HepG2 (cell line): Measurements from ENCODE around the gene AMBRA1. TPM values are rescaled to one million over a fixed set of nuclear protein-coding genes. Genes with fewer than 3 reads are reported as not detected.

ENCODE experiments used
- ATAC-seq: fragments of 200-7000 bp; cut with Tn5 transposase; 3 replicates; pipeline ENCODE4 v1.9.1; 2020; ENCODE audit warnings: mild to moderate bottlenecking, moderate library complexity
- BruUV-seq: library from RNA; stranded (reverse); fragments of 400-500 nt; replicated peaks from 2 replicates; lab custom pipeline; 2021; lab: Mats Ljungman, UMichigan
- CTCF ChIA-PET: fragments of 300-600 bp; formaldehyde crosslinking; extraction: SDS; loops from one replicate; lab custom pipeline; 2021; ENCODE audit warnings: low total read pairs, inconsistent platforms, low intra/inter-chr PET ratio; lab: Yijun Ruan, JAX
- POLR2A ChIA-PET: fragments of 350-600 bp; sonication (Branson Sonifier 250); formaldehyde crosslinking; loops from one replicate; lab custom pipeline; 2020; ENCODE audit warnings: antibody characterized with exemption, inconsistent platforms; lab: Yijun Ruan, JAX
- DNase-seq: peaks from one replicate; pipeline ENCODE4 v3.0.0-alpha.2; 2015; ENCODE audit warnings: low spot score
- FAIRE-seq: peaks from 3 replicates; lab custom pipeline; 2011; peaks lifted over from hg19 to GRCh38; lab: Jason Lieb, UNC
- H2AFZ ChIP-seq: one replicate; pipeline ENCODE4 v1.6.1; 2011; ENCODE audit warnings: low read length, inconsistent platforms
- H3K27ac ChIP-seq: fragments of 300-600 bp; 3 replicates; pipeline ENCODE4 v1.8.0; 2011; ENCODE audit warnings: mixed run types, mild to moderate bottlenecking, mixed read lengths, low read length, inconsistent platforms; ENCODE audit not compliant: insufficient read depth; ENCODE audit errors: extremely low read length
- H3K27me3 ChIP-seq, 2 experiments: fragments of 200-600 bp in 1 of 2; 2 replicates in 1 of 2; 3 replicates in 1 of 2; pipeline versions ENCODE4 v1.6.0 to v1.8.0; 2011; ENCODE audit warnings: low read length in 2 of 2, mild to moderate bottlenecking in 2 of 2, moderate library complexity in 2 of 2, inconsistent platforms in 1 of 2; ENCODE audit not compliant: insufficient read depth in 2 of 2, control insufficient read depth in 1 of 2
- H3K36me3 ChIP-seq, 2 experiments: fragments of 200-600 bp in 1 of 2; replicated peaks in 1 of 2; 2 replicates in 1 of 2; 3 replicates in 1 of 2; pipeline versions ENCODE4 v1.5.1 to v1.8.0; 2011; ENCODE audit warnings: low read length in 2 of 2, inconsistent platforms in 1 of 2; ENCODE audit not compliant: insufficient read depth in 2 of 2, control insufficient read depth in 1 of 2
- H3K4me1 ChIP-seq: 2 replicates; pipeline ENCODE4 v1.5.1; 2012; ENCODE audit warnings: low read length, inconsistent platforms; ENCODE audit not compliant: insufficient read depth
- H3K4me2 ChIP-seq: 2 replicates; pipeline ENCODE4 v1.6.0; 2011; ENCODE audit warnings: low read depth, low read length, inconsistent platforms
- H3K4me3 ChIP-seq, 3 experiments: fragments of 200-600 bp in 1 of 3; sonication (generic), shearing (Covaris generic) in 1 of 3; replicated peaks in 1 of 3; 2 replicates each; pipeline ENCODE4 v1.5.1; 2011 to 2016; ENCODE audit warnings: low read length in 3 of 3, inconsistent platforms in 2 of 3, low read depth in 2 of 3, mild to moderate bottlenecking in 2 of 3, control low read depth in 1 of 3, mixed read lengths in 1 of 3; ENCODE audit not compliant: insufficient read depth in 1 of 3
- H3K79me2 ChIP-seq: one replicate; pipeline ENCODE4 v1.6.1; 2011; ENCODE audit warnings: low read length, inconsistent platforms; ENCODE audit not compliant: insufficient read depth
- H3K9ac ChIP-seq: 2 replicates; pipeline ENCODE4 v1.6.0; 2011; ENCODE audit warnings: mild to moderate bottlenecking, low read depth, low read length, inconsistent platforms; ENCODE audit not compliant: insufficient read depth
- H3K9me3 ChIP-seq: 2 replicates; pipeline ENCODE4 v1.5.1; 2012; ENCODE audit warnings: mild to moderate bottlenecking, low read length
- H4K20me1 ChIP-seq: 2 replicates; pipeline ENCODE4 v1.6.0; 2011; ENCODE audit warnings: inconsistent platforms, mild to moderate bottlenecking, low read length, moderate library complexity; ENCODE audit not compliant: insufficient read depth
- AGO1 ChIP-seq: fragments of 200-400 bp; formaldehyde crosslinking; IDR thresholded peaks from 2 replicates; pipeline ENCODE4 v1.6.1; 2017; ENCODE audit warnings: mild to moderate bottlenecking, low read depth, low read length, moderate library complexity; ENCODE audit not compliant: poor library complexity, severe bottlenecking
- HES4 ChIP-seq: sonication (generic); formaldehyde crosslinking; IDR thresholded peaks from 2 replicates; pipeline ENCODE4 v1.9.0; 2021; ENCODE audit warnings: mild to moderate bottlenecking, missing genetic modification reagents, borderline replicate concordance
- JUND ChIP-seq: sonication (generic); formaldehyde crosslinking; IDR thresholded peaks from 2 replicates; pipeline ENCODE4 v1.8.0; 2022; ENCODE audit warnings: mild to moderate bottlenecking, missing genetic modification reagents
- NFE2L1 ChIP-seq: sonication (generic); formaldehyde crosslinking; IDR thresholded peaks from 2 replicates; pipeline ENCODE4 v1.4.0; 2020; ENCODE audit warnings: missing genetic modification reagents, mild to moderate bottlenecking, borderline replicate concordance
- NKX3-1 ChIP-seq: sonication (generic); formaldehyde crosslinking; IDR thresholded peaks from 2 replicates; pipeline ENCODE4 v1.5.0; 2020; ENCODE audit warnings: missing genetic modification reagents
- POLR2G ChIP-seq: fragments of 200-400 bp; formaldehyde crosslinking; IDR thresholded peaks from 2 replicates; pipeline ENCODE4 v1.6.1; 2018; ENCODE audit warnings: mild to moderate bottlenecking, low read depth, low read length, moderate library complexity
- SALL2 ChIP-seq: sonication (generic); formaldehyde crosslinking; IDR thresholded peaks from 2 replicates; pipeline ENCODE4 v1.8.1; 2023; ENCODE audit warnings: mild to moderate bottlenecking, missing genetic modification reagents, inconsistent platforms
- YY1 ChIP-seq: IDR thresholded peaks from 2 replicates; pipeline ENCODE4 v1.6.1; 2011; ENCODE audit warnings: low read length, low read depth, moderate library complexity, mild to moderate bottlenecking; ENCODE audit not compliant: insufficient read depth, insufficient replicate concordance
- ZBTB1 ChIP-seq: sonication (generic); formaldehyde crosslinking; IDR thresholded peaks from 2 replicates; pipeline ENCODE4 v1.4.0; 2020; ENCODE audit warnings: missing genetic modification reagents, borderline replicate concordance
- ZNF234 ChIP-seq: sonication (generic); formaldehyde crosslinking; conservative IDR thresholded peaks from 2 replicates; pipeline ENCODE4 v1.5.1; 2020; ENCODE audit warnings: mild to moderate bottlenecking, missing genetic modification reagents
- ZNF263 ChIP-seq: sonication (generic); formaldehyde crosslinking; IDR thresholded peaks from 2 replicates; pipeline ENCODE4 v1.4.0; 2020; ENCODE audit warnings: missing genetic modification reagents
- ZNF451 ChIP-seq: sonication (generic); formaldehyde crosslinking; IDR thresholded peaks from 2 replicates; pipeline ENCODE4 v1.5.0; 2020; ENCODE audit warnings: mild to moderate bottlenecking, missing genetic modification reagents
- ZNF547 ChIP-seq: sonication (generic); formaldehyde crosslinking; IDR thresholded peaks from 2 replicates; pipeline ENCODE4 v1.5.1; 2020; ENCODE audit warnings: mild to moderate bottlenecking, missing genetic modification reagents
- ZNF841 ChIP-seq: sonication (generic); formaldehyde crosslinking; IDR thresholded peaks from 2 replicates; pipeline ENCODE4 v1.8.1; 2023; ENCODE audit warnings: missing genetic modification reagents, borderline replicate concordance
- WGBS: methylation state at CpG from one replicate; pipeline ENCODE4 v1.1.6; 2017; ENCODE audit warnings: low lambda C conversion rate; 5-methylcytosine and 5-hydroxymethylcytosine counted together
- in situ Hi-C: cut with HindIII; loops from 2 replicates; pipeline ENCODE4 v1.10.0; 2017; ENCODE audit warnings: low pct_unique_long_range_greater_than_20kb; ENCODE audit not compliant: extremely low pct_ligation_motif_present
- intact Hi-C: fragments of 100-400 bp; cut with micrococcal nuclease; formaldehyde crosslinking; loops from one replicate; pipeline ENCODE4 v1.10.0; 2022; ENCODE audit not compliant: unreplicated experiment
- polyA plus RNA-seq, 8 experiments: library from polyadenylated mRNA; depleted of rRNA in 3 of 8; stranded (reverse) in 7 of 8; unstranded in 1 of 8; fragments of >200 nt; fragmentation: Illumina TruSeq in 4 of 8; extraction: Trizol in 4 of 8; gene quantifications; 2 replicates each; pipeline versions ENCODE4 v1.2.1 to v1.2.3, GENCODE V29; 2011 to 2016; ENCODE audit warnings: low read depth in 4 of 8, missing spikeins in 1 of 8, mixed read lengths in 1 of 8; ENCODE audit not compliant: insufficient read depth in 1 of 8
- total RNA-seq, 5 experiments: library from RNA; depleted of rRNA; stranded (reverse); fragments of >200 nt; fragmentation: Illumina TruSeq; extraction: Trizol; gene quantifications; 2 replicates each; pipeline ENCODE4 v1.2.3, GENCODE V29; 2016; ENCODE audit warnings: low read depth in 1 of 5
- TF ChIP-seq, protein P1 (sequence below): sonication (generic); formaldehyde crosslinking; IDR thresholded peaks from 2 replicates; pipeline ENCODE4 v1.4.0; 2020; ENCODE audit warnings: low read depth, missing genetic modification reagents
- TF ChIP-seq, protein P2 (sequence below): sonication (generic); formaldehyde crosslinking; IDR thresholded peaks from 2 replicates; pipeline ENCODE4 v1.8.0; 2023; ENCODE audit warnings: mild to moderate bottlenecking, missing genetic modification reagents

AMBRA1 gene
- total and polyA plus RNA-seq, 2 of the 13 experiments (the other 11 are each of a cell fraction or from before 2014, with no cell fraction given) = 15.7 to 26.0 TPM

DNA sequence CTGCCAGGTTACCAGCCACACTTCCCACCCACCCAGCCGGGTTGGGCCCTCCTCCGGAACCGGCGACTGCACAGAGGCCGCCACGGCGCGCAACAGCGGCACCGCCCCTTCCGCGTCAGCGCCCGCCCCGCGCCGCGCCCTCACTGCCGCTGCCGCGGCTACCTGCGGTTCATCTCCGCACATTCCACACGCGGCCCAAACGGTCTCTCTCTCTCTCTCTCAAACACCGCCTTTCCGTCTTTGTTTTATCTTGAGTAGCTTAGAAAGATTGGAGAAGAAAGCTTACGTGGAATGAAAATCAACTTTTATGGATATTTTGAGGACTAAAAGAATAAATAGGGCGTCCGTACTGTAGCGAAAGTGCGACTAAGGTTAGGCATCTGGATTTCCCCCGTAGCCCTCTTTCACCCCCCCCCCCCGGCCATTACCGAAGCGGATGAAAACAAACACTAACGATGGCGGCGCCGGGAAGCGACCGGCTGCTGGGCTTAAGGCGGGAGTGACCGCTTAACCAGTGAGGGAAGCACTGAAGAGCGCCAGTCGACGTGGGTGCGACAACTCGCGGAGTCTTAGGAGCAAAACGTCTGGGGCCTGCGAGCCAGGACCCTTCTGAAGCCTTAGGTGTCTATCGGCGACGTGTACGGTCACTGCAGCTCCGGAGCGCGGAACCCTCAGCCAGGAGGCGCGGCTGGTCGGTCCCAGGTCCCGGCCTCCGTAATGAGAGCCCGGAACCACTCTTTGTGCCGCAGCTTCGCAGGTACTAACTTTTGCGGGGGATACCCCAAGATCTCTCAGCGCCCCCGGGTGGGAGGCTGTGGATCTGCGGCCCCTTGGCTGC is 23.5 kb upstream of the AMBRA1 start, which contains the start of the genes ATG13 and HARBI1 (continued):
- TF ChIP-seq, protein P1, sequence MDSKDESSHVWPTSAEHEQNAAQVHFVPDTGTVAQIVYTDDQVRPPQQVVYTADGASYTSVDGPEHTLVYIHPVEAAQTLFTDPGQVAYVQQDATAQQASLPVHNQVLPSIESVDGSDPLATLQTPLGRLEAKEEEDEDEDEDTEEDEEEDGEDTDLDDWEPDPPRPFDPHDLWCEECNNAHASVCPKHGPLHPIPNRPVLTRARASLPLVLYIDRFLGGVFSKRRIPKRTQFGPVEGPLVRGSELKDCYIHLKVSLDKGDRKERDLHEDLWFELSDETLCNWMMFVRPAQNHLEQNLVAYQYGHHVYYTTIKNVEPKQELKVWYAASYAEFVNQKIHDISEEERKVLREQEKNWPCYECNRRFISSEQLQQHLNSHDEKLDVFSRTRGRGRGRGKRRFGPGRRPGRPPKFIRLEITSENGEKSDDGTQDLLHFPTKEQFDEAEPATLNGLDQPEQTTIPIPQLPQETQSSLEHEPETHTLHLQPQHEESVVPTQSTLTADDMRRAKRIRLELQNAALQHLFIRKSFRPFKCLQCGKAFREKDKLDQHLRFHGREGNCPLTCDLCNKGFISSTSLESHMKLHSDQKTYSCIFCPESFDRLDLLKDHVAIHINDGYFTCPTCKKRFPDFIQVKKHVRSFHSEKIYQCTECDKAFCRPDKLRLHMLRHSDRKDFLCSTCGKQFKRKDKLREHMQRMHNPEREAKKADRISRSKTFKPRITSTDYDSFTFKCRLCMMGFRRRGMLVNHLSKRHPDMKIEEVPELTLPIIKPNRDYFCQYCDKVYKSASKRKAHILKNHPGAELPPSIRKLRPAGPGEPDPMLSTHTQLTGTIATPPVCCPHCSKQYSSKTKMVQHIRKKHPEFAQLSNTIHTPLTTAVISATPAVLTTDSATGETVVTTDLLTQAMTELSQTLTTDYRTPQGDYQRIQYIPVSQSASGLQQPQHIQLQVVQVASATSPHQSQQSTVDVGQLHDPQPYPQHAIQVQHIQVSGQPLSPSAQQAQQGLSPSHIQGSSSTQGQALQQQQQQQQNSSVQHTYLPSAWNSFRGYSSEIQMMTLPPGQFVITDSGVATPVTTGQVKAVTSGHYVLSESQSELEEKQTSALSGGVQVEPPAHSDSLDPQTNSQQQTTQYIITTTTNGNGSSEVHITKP (CRISPR knock-in tag) = no peak
- TF ChIP-seq YY1 = peak; percentile 91
- 0 out of 2 replicates have a peak, but pooled peaks have one; percentile 10 for TF ChIP-seq ZNF263 (CRISPR knock-in tag)
- peak; percentile 18; the same call in 1 of the 2 replicates for TF ChIP-seq ZNF547 (CRISPR knock-in tag)

DNA sequence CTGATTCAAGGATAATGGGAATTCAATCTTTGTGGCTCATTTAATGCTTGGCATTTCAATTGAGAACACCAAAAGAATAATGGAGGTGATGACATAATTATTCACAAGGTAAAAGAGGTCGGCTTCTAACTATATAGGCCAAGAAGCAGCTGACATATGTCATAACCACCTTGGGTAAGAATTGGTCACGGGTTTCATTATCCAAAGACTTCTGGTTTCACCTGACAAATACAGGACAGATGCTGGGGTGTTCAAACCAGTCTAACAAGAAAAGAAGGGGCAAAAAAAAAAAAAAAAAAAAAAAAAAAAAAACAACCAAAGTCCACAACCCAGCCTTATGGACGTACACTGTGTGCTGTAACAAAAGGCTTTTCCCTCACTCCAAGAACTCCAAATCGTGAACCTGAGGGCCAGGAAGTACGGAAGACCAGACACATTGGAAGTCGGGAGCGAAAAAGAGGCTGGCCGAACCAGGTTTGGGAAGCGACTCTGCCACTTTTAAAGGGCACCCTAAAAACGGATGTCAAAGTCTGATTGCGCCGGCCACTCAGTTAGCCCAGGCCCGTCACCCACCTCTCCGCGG is 22.8 kb upstream of the AMBRA1 start:
- 0% methylated on average over 5 of the region's 15 CpGs for WGBS
- no peaks in the 10 kb centered on the region for H3K9me3 ChIP-seq
- peak overlapping the region; percentile 98 for H3K27ac ChIP-seq
- peak overlapping the region; percentile 69 for H3K4me2 ChIP-seq
- ATAC-seq = peak; percentile 29; the same call in 2 of the 3 replicates
- intact Hi-C loops = loop anchor here (1.0 to 5.0 kb wide), 3 partner anchors 22 to 79 kb away; partner anchors contain the start of gene AMBRA1
- CTCF ChIA-PET = no interaction called here
- peaks cover 35% of the 10 kb centered on the region for H3K79me2 ChIP-seq
- no peak for FAIRE-seq
- no peak overlapping the region for H2AFZ ChIP-seq
- peaks cover 2 to 6% of the 10 kb centered on the region in 2 experiments; a peak in 2 of 5 replicates for H3K36me3 ChIP-seq
- in situ Hi-C loops = no loop called here
- no peaks in the 10 kb centered on the region for H4K20me1 ChIP-seq
- TSS peak; percentile 77 for BruUV-seq
- peak overlapping the region; percentile 99 to 100 (median 100) for H3K4me3 ChIP-seq
- H3K4me1 ChIP-seq = peaks cover 57% of the 10 kb centered on the region
- no peaks in the 10 kb centered on the region; a peak in 1 of 5 replicates for H3K27me3 ChIP-seq
- POLR2A ChIA-PET = interaction anchor here (0.8 to 1.7 kb wide), 5 partner anchors 16 to 87 kb away, joined by 3 to 8 read pairs (median 4); partner anchors contain the start of gene AMBRA1
- DNase-seq = no peak
- peak overlapping the region; percentile 100 for H3K9ac ChIP-seq
- TF ChIP-seq JUND (CRISPR knock-in tag) (no peak), AGO1 (no peak), ZBTB1 (no peak), SALL2 (CRISPR knock-in tag) (0 out of 2 replicates have a peak, but pooled peaks have one; percentile 22), NKX3-1 (peak; percentile 31; the same call in 1 of the 2 replicates), POLR2G (peak; percentile 61), NFE2L1 (CRISPR knock-in tag) (no peak), HES4 (0 out of 2 replicates have a peak, but pooled peaks have one; percentile 48), ZNF841 (CRISPR knock-in tag) (no peak), ZNF451 (CRISPR knock-in tag) (no peak), ZNF234 (CRISPR knock-in tag) (0 out of 2 replicates have a peak, but pooled peaks have one; percentile 1)
- TF ChIP-seq, protein P2, sequence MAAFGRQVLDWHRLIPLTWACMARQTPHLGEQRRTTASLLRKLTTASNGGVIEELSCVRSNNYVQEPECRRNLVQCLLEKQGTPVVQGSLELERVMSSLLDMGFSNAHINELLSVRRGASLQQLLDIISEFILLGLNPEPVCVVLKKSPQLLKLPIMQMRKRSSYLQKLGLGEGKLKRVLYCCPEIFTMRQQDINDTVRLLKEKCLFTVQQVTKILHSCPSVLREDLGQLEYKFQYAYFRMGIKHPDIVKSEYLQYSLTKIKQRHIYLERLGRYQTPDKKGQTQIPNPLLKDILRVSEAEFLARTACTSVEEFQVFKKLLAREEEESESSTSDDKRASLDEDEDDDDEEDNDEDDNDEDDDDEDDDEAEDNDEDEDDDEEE (CRISPR knock-in tag) = peak; percentile 72; the same call in 1 of the 2 replicates
